GM18867 (cell line): Measurements from ENCODE around the gene PLCH2.
"Not testable (repeated sequence)": the region's sequence is repeated elsewhere in the genome, so short reads cannot be mapped to it uniquely, and the experiment has no call there.

Experiments
- ATAC-seq: cut with Tn5 transposase; IDR thresholded peaks from one replicate; pipeline ENCODE4 v1.9.1; 2021; ENCODE audit warnings: mild to moderate bottlenecking, moderate library complexity; ENCODE audit not compliant: unreplicated experiment

The PLCH2 gene

GRCh38 chr1:2476061-2476999 lies at the start of gene PLCH2:
Gene PLCH2 (plus strand): TSS chr1:2476289. CDS start chr1:2476589, 300 bp downstream.
- no peak for ATAC-seq

- no peak for ATAC-seq
Observed at GRCh38 chr1:2426540-2426939, 49.5 kb upstream of the PLCH2 start.

GRCh38 chr1:2427051-2427450 lies 49.0 kb upstream of the PLCH2 start:
- no peak for ATAC-seq

GRCh38 chr1:2427976-2428375 lies 48.1 kb upstream of the PLCH2 start:
- ATAC-seq = no peak

- no peak for ATAC-seq
Observed at GRCh38 chr1:2428490-2428889, 47.6 kb upstream of the PLCH2 start.

- ATAC-seq = no peak
Observed at GRCh38 chr1:2429780-2430591, 46.1 kb upstream of the PLCH2 start.

- no peak for ATAC-seq
Observed at GRCh38 chr1:2430592-2430973, 45.5 kb upstream of the PLCH2 start.

- no peak for ATAC-seq
Observed at GRCh38 chr1:2431103-2431502, 45.0 kb upstream of the PLCH2 start.

DNA sequence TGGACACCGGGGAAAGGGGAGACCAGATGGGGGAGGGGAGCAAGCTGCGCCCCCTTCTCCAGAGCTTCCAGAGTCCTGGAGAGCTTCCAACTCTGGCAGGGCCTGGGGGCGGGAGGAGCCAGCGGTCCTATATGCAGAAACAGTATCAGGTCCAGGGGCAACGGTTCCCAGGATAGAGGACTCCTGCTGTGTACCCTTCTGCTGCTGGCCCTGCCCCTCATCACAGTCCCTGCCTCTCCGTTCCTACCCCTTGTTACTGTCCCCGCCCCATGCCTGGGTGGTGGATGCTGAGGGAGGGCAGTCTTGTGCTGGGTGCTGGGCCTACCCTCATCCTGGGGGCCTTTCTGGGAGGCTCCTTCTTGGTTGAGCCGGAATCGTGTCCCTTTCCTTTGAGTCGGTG lies 44.6 kb upstream of the PLCH2 start:
- ATAC-seq = no peak

GRCh38 chr1:2432441-2432844 lies 43.6 kb upstream of the PLCH2 start:
- ATAC-seq = no peak

- ATAC-seq = no peak
Observed at GRCh38 chr1:2433196-2433595, 42.9 kb upstream of the PLCH2 start.

- ATAC-seq = no peak
Observed at GRCh38 chr1:2433936-2434655, 42.0 kb upstream of the PLCH2 start.

DNA sequence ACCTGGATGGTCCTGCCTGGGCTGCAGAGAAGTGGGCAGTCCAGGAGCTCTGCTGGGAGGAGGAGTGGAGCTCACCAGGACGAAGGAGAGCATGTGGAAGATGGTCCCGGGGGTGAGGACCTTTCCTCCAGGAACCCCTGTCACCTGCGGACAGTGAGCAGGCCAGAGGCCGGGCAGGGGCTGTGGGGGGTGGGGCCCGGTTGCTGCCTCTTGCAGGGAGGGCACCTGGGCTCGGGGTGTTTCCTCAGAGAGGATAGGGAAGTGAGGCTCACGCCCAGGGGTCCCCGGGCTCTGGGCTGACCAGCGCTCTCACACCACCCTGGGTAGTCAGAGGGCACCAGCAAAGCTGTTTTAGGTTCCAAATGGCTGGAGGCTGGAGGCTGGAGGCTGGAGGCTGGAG lies 41.0 kb upstream of the PLCH2 start:
- no peak for ATAC-seq

DNA sequence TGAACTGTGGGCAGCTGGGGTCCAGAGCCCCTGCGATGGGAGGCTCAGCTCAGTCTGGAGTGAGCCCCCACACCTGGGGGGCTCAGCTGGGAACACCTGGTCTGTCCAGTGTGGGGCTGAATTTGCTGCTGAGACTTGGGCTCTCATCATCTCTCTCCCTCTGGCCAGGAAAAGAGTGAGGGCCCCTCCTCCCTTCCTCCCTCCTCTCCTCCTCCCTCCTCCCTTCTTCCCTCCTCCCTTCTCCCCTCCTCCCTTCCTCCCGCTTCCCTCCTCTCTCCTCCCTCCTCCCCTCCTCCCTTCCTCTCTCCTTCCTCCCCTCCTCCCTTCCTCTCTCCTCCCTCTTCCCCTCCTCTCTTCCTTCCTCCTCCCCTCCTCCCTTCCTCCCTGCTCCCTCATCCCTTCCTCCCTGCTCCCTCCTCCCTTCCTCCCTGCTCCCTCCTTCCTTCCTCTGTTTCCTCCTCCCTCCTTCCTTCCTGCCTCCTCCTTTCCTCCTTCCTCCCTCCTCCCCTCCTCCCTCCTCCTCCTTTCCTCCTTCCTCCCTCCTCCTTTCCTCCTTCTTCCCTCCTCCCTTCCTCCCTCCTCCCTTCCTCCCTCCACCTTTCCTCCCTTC lies 40.2 kb upstream of the PLCH2 start:
- no peak for ATAC-seq

DNA sequence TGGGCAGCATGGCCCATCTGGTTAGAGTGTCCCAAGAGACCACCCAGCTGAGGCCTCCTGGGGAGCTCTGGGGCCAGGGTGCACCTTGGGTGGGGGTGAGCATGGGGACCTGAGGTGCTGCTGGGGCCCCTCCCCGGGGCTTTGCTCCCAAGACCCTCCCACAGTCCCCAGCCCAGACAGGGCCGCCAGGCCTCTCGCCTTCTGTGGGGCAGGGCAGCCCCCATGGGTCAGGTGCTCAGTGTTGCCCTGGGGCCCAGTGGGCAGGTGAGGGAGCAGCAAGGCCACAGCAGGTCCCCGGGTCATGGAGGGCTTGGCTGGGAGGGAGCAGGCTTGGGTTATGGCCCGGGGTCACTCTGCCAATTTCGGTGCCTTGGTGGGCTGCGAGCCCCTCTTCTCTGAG lies 39.2 kb upstream of the PLCH2 start:
- no peak for ATAC-seq

DNA sequence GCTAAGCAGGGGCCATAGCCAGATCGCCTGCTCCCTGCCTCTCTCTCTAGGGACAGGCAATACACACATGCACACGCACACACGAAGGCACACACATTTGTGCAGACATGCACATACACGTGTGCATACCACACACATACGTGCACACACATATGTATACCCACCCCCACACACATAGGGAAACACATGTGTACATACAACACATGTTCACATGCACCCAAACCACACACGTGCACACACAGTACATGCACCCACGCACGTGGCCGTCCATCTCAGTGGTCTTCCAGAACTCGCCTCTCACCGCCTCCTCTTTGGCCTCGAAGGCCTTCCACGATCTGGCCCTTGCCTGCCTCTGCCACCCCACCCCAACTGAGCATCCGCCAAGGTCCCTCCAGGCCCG lies 38.5 kb upstream of the PLCH2 start:
- no peak for ATAC-seq

DNA sequence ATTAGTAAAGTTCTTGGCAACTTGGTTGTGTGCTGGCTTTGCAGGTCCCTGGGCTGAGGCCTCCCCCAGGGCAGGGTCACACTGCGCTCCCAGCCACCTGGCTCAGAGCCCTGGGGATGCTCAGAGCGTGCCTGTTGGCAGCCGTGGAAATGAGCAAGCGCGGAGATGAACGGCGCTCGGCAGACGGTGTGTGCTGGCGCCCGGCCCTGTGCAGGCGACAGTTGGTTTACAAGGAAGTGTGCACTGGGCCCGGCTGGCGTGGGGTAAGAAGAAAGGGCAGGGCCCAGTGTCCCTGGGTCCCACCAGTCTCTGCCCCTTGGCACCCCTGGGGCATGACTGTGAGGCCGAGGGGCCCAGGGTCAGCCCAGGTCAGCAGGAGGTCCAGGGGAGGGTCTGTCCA lies 38.1 kb upstream of the PLCH2 start:
- no peak for ATAC-seq

DNA sequence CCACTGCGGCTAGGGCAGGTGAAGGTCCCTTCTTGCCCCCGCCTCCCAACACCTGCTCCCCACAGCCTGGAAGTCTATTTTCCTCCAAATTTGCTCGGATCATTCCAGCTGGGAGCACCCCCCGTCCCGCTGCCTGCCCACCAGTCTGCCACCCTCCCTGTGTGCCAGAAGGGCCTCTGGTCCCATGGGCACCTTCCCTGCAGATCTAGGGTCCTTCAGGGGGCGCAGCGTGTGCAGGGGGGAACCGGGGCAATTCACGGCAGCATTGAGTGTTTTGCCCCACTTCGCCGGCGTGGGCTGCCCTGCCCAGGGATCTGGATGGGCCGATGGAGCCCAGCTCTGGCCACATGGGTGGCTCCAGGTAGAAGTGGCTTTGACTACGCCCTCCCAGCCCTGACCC lies 37.4 kb upstream of the PLCH2 start:
- ATAC-seq = no peak

DNA sequence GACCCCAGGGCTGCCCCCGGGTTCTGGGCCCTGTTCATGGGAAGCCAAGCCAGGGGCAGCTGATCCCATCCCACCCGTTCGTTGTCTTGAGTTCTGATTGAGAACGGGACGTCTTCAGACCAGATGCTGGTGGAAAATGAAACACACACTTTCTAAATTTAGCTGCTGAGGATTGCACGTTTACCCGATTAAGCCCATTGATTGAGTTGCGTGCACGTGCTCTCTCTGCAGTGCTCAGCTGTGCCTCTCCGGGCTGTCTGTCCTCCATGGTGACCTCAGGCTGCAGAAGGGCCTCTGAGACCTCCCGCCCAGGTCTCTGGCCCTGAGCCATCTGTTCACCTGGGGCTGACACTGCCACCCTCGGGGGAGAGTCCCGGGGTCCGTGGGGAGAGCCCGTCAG lies 36.7 kb upstream of the PLCH2 start:
- no peak for ATAC-seq

GRCh38 chr1:2440346-2440745 lies 35.7 kb upstream of the PLCH2 start:
- ATAC-seq = not testable (repeated sequence)

DNA sequence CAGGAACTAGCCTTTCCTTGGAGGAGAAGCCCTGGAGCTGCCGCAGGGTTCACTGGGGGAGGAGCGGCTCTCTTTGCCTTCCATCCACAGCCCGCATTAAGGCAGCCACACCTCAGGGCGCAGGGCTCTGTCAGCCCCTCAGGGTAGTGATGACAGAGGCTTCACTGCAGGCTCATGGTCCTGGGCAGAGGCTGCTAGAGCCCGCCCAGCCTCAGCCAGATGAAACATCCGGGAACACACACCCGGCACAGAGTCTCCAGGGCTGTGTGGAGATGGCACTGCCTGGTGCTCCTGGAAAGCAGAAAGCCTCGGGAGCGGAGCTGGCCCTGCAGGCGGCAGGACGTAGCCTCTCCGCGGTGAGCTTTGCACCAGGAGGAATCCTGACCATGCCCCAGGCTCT lies 34.3 kb upstream of the PLCH2 start:
- ATAC-seq = no peak
